OCI-LY7 (cell line): ENCODE data around the gene ZP4. TPM values are rescaled to one million over a fixed set of nuclear protein-coding genes. Genes with fewer than 3 reads are reported as not detected.
A peak's percentile ranks its signal among the peaks of the same experiment; 100 is the strongest.

Experiments
- BruUV-seq: library from RNA; stranded (reverse); fragments of 400-500 nt; replicated peaks from 2 replicates; lab custom pipeline; 2021; lab: Mats Ljungman, UMichigan
- CTCF ChIA-PET: fragments of 300-600 bp; sonication (Branson Sonifier 250); formaldehyde crosslinking; loops from one replicate; lab custom pipeline; 2022; ENCODE audit warnings: antibody characterized with exemption; ENCODE audit not compliant: unreplicated experiment; lab: Charles Lee
- POLR2A ChIA-PET: fragments of 300-600 bp; sonication (Branson Sonifier 250); formaldehyde crosslinking; loops from one replicate; lab custom pipeline; 2022; ENCODE audit warnings: antibody characterized with exemption; lab: Charles Lee
- DNase-seq: peaks from one replicate; pipeline ENCODE4 v3.0.0-alpha.2; 2015; ENCODE audit warnings: low spot score
- H2AFZ ChIP-seq: fragments of 200-600 bp; sonication (generic), shearing (Covaris generic); 2 replicates; pipeline ENCODE4 v1.6.1; 2014; ENCODE audit warnings: mild to moderate bottlenecking, antibody characterized with exemption, low read length, moderate library complexity
- H3K27ac ChIP-seq: fragments of 200-600 bp; sonication (generic); 2 replicates; pipeline ENCODE4 v1.5.1; 2014; ENCODE audit warnings: mixed run types, low read depth, mild to moderate bottlenecking, moderate library complexity, low read length, inconsistent platforms; ENCODE audit not compliant: poor library complexity, severe bottlenecking
- H3K36me3 ChIP-seq: fragments of 200-600 bp; sonication (generic); 2 replicates; pipeline ENCODE4 v1.6.1; 2014; ENCODE audit warnings: mild to moderate bottlenecking, antibody characterized with exemption, low read length, moderate library complexity, mixed read lengths; ENCODE audit not compliant: insufficient read depth
- H3K4me1 ChIP-seq: fragments of 200-600 bp; sonication (generic); 2 replicates; pipeline ENCODE4 v1.5.1; 2014; ENCODE audit warnings: mild to moderate bottlenecking, low read length; ENCODE audit not compliant: insufficient read depth, poor library complexity, severe bottlenecking
- H3K4me2 ChIP-seq: fragments of 200-600 bp; sonication (generic); 2 replicates; pipeline ENCODE4 v1.6.1; 2014; ENCODE audit warnings: mild to moderate bottlenecking, low read length
- H3K4me3 ChIP-seq: fragments of 200-600 bp; sonication (generic); 2 replicates; pipeline ENCODE4 v1.5.1; 2014; ENCODE audit warnings: mild to moderate bottlenecking, low read depth, low read length; ENCODE audit not compliant: poor library complexity, severe bottlenecking
- H3K79me2 ChIP-seq: fragments of 200-600 bp; sonication (generic); 2 replicates; pipeline ENCODE4 v1.6.1; 2016; ENCODE audit warnings: low read depth, mild to moderate bottlenecking, low read length, moderate library complexity, mixed read lengths; ENCODE audit not compliant: insufficient read depth
- H3K9me2 ChIP-seq: fragments of 200-600 bp; sonication (generic); 2 replicates; pipeline ENCODE4 v1.6.1; 2016; ENCODE audit warnings: mild to moderate bottlenecking, low read length, mixed read lengths; ENCODE audit not compliant: insufficient read depth
- H3K9me3 ChIP-seq: fragments of 200-600 bp; sonication (generic); 2 replicates; pipeline ENCODE4 v1.6.1; 2014; ENCODE audit warnings: mild to moderate bottlenecking, mixed run types, low read length, mixed read lengths
- H4K20me1 ChIP-seq: fragments of 200-600 bp; sonication (generic); 2 replicates; pipeline ENCODE4 v1.6.1; 2014; ENCODE audit warnings: mild to moderate bottlenecking, antibody characterized with exemption, low read length, moderate library complexity, mixed read lengths; ENCODE audit not compliant: insufficient read depth
- EZH2phosphoT487 ChIP-seq: fragments of 200-600 bp; sonication (generic); IDR thresholded peaks from 2 replicates; pipeline ENCODE4 v1.6.1; 2018; ENCODE audit warnings: low read depth, borderline replicate concordance, mild to moderate bottlenecking, mixed run types, antibody characterized with exemption, low read length, moderate library complexity, mixed read lengths
- intact Hi-C: fragments of 100-400 bp; cut with micrococcal nuclease; formaldehyde crosslinking; loops from one replicate; pipeline ENCODE4 v1.10.0; 2022; ENCODE audit not compliant: unreplicated experiment
- total RNA-seq, 2 experiments: library from RNA; depleted of rRNA in 1 of 2; stranded (reverse); fragments of >200 nt in 1 of 2; shearing (Covaris generic) in 1 of 2; gene quantifications; 2 replicates each; pipeline ENCODE4 v1.2.3, GENCODE V29; 2014 to 2022
- TF ChIP-seq, protein P1 (sequence below): fragments of 200-600 bp; sonication (generic); conservative IDR thresholded peaks from 2 replicates; pipeline ENCODE4 v1.5.1; 2014; ENCODE audit warnings: mild to moderate bottlenecking, antibody characterized with exemption, low read length, moderate library complexity, mixed read lengths

The ZP4 gene
- total RNA-seq, 2 experiments from 2014 or later = not detected

DNA sequence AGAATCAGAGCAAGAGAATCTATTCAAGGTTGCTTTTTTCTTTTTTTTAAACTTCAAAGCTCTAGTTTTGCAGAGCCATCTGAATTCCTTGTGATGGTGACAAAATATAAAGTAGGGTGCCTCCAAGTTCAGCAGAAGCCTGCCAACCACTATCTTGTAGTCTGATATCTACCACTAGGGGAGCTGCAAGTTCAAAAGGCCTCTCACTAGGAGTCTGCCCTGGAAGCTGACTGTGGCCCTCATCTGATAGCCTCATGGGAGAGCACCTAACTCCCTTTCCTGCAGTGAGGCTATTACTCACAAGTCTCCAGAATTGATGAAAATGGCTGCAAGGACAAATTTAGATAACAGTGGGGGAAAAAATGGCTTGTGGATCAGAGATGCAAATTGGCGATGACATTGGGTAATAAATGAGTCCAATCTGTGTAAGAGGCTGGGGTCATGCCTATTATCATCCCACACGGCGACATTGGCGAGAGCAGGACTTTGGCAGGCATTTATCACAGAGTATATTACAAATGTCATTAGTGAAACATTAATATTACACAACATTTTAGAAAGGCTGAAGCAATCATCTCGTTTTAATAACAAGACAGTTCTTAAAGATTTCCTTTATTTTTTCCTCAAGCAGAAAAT is 10.7 kb upstream of the ZP4 start:
- intact Hi-C loops = no loop called here
- peak; percentile 16 for DNase-seq
- BruUV-seq = no TSS peak
- H2AFZ ChIP-seq = no peak overlapping the region
- ChIA-PET CTCF (interaction anchor here (0.6 kb wide), 1 partner anchor 99 kb away, joined by 3 read pairs; no protein-coding TSS in a partner anchor), POLR2A (interaction anchor here (0.6 to 0.7 kb wide), 2 partner anchors 8 to 18 kb away, joined by 3 read pairs; no protein-coding TSS in a partner anchor)
- no peaks in the 10 kb centered on the region for H3K4me1 ChIP-seq
- no peaks in the 10 kb centered on the region for H3K36me3 ChIP-seq
- H4K20me1 ChIP-seq = no peaks in the 10 kb centered on the region
- H3K9me2 ChIP-seq = no peaks in the 10 kb centered on the region
- H3K79me2 ChIP-seq = no peaks in the 10 kb centered on the region
- TF ChIP-seq, protein P1, sequence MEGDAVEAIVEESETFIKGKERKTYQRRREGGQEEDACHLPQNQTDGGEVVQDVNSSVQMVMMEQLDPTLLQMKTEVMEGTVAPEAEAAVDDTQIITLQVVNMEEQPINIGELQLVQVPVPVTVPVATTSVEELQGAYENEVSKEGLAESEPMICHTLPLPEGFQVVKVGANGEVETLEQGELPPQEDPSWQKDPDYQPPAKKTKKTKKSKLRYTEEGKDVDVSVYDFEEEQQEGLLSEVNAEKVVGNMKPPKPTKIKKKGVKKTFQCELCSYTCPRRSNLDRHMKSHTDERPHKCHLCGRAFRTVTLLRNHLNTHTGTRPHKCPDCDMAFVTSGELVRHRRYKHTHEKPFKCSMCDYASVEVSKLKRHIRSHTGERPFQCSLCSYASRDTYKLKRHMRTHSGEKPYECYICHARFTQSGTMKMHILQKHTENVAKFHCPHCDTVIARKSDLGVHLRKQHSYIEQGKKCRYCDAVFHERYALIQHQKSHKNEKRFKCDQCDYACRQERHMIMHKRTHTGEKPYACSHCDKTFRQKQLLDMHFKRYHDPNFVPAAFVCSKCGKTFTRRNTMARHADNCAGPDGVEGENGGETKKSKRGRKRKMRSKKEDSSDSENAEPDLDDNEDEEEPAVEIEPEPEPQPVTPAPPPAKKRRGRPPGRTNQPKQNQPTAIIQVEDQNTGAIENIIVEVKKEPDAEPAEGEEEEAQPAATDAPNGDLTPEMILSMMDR = peak; percentile 71
- TF ChIP-seq EZH2phosphoT487 = no peak
- H3K4me3 ChIP-seq = no peak overlapping the region
- H3K27ac ChIP-seq = no peak overlapping the region
- no peak overlapping the region for H3K4me2 ChIP-seq
- H3K9me3 ChIP-seq = no peaks in the 10 kb centered on the region

DNA sequence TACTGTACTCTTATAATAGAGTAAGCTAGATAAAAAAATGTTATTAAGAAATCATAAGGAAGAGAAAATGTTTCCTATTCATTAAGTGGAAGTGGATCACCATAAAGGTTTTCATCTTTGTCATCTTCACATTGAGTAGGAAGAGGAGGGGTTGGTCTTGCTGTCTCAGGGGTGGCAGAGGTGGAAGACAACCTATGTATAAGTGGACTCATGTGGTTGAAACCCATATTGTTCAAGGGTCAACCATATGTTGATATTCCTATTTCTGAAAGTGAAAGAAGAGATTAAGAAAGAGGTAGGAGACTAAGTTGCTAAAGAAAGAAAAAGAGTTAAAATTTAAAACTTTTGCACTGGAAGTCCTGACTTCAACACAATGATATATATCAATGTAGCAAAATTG is 4.9 kb upstream of the ZP4 start:
- no TSS peak for BruUV-seq

More for the DNA sequence above, 4.9 kb upstream of the ZP4 start:
- H3K9me3 ChIP-seq = no peaks in the 10 kb centered on the region
- intact Hi-C loops = no loop called here
- DNase-seq = no peak
- no peak overlapping the region for H3K4me2 ChIP-seq
- no peak overlapping the region for H2AFZ ChIP-seq
- CTCF ChIA-PET = no interaction called here
- no peaks in the 10 kb centered on the region for H3K9me2 ChIP-seq
- H3K27ac ChIP-seq = no peak overlapping the region
- no peaks in the 10 kb centered on the region for H4K20me1 ChIP-seq
- TF ChIP-seq EZH2phosphoT487 = no peak
- TF ChIP-seq, protein P1 = no peak
- no peak overlapping the region for H3K4me3 ChIP-seq
- POLR2A ChIA-PET = interaction anchor here (0.6 kb wide), 1 partner anchor 676 kb away, joined by 3 read pairs; no protein-coding TSS in a partner anchor
- no peaks in the 10 kb centered on the region for H3K79me2 ChIP-seq
- H3K36me3 ChIP-seq = no peaks in the 10 kb centered on the region
- no peaks in the 10 kb centered on the region for H3K4me1 ChIP-seq
